Measurements from ENCODE around the gene LCN10.

The LCN10 gene

GRCh38 chr9:136746621-136747020, 3.9 kb upstream of the LCN10 start:
- TF ChIP-seq, protein P1, sequence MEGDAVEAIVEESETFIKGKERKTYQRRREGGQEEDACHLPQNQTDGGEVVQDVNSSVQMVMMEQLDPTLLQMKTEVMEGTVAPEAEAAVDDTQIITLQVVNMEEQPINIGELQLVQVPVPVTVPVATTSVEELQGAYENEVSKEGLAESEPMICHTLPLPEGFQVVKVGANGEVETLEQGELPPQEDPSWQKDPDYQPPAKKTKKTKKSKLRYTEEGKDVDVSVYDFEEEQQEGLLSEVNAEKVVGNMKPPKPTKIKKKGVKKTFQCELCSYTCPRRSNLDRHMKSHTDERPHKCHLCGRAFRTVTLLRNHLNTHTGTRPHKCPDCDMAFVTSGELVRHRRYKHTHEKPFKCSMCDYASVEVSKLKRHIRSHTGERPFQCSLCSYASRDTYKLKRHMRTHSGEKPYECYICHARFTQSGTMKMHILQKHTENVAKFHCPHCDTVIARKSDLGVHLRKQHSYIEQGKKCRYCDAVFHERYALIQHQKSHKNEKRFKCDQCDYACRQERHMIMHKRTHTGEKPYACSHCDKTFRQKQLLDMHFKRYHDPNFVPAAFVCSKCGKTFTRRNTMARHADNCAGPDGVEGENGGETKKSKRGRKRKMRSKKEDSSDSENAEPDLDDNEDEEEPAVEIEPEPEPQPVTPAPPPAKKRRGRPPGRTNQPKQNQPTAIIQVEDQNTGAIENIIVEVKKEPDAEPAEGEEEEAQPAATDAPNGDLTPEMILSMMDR (IDR thresholded peaks at IDR 0.05; ENCODE audit: low read length, missing control alignments) = no peak
- H3K4me3 ChIP-seq (replicated peaks; ENCODE audit: low read depth, low read length) = no peak overlapping the region
- no peak for DNase-seq (ENCODE audit: low read depth)

DNA sequence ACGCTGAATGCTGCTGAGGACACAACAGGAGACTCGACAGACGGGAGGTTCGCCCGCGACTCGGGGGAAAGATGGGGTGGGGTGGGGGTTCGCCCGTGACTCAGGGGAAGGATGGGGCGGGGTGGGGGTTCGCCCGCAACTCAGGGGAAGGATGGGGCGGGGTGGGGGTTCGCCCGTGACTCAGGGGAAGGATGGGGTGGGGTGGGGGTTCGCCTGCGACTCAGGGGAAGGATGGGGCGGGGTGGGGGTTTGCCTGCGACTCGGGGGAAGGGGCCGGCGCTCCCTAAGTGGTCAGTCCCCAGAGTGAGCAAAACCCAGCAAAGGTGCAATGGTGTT, 3.4 kb upstream of the LCN10 start:
- H3K4me3 ChIP-seq (replicated peaks; ENCODE audit: low read depth, low read length) = no peak overlapping the region
- no peak for DNase-seq (ENCODE audit: low read depth)
- TF ChIP-seq, protein P1 (IDR thresholded peaks at IDR 0.05; ENCODE audit: low read length, missing control alignments) = no peak

- TF ChIP-seq, protein P1 (IDR thresholded peaks at IDR 0.05; ENCODE audit: low read length, missing control alignments) = no peak
Measured at GRCh38 chr9:136745389-136746154, 2.8 kb upstream of the LCN10 start.

GRCh38 chr9:136744773-136745172, 2.0 kb upstream of the LCN10 start:
- TF ChIP-seq, protein P1 (IDR thresholded peaks at IDR 0.05; ENCODE audit: low read length, missing control alignments) = no peak
- DNase-seq (ENCODE audit: low read depth) = no peak
- no peak overlapping the region for H3K4me3 ChIP-seq (replicated peaks; ENCODE audit: low read depth, low read length)

More at GRCh38 chr9:136745389-136746154, 2.8 kb upstream of the LCN10 start:
- DNase-seq (ENCODE audit: low read depth) = no peak
- H3K4me3 ChIP-seq (replicated peaks; ENCODE audit: low read depth, low read length) = no peak overlapping the region

GRCh38 chr9:136743639-136744211, 985 bp upstream of the LCN10 start:
- TF ChIP-seq, protein P1 (IDR thresholded peaks at IDR 0.05; ENCODE audit: low read length, missing control alignments) = no peak
- DNase-seq (ENCODE audit: low read depth) = no peak
- no peak overlapping the region for H3K4me3 ChIP-seq (replicated peaks; ENCODE audit: low read depth, low read length)

- no peak for DNase-seq (ENCODE audit: low read depth)
- TF ChIP-seq, protein P1 (IDR thresholded peaks at IDR 0.05; ENCODE audit: low read length, missing control alignments) = no peak
- H3K4me3 ChIP-seq (replicated peaks; ENCODE audit: low read depth, low read length) = no peak overlapping the region
Measured at GRCh38 chr9:136741883-136742571, 713 bp downstream of the LCN10 start.

Measured in fibroblast of pulmonary artery (primary cell).